WERI-Rb-1 (cell line): ENCODE results near the gene PLA2G4F.

ENCODE experiments used
- DNase-seq: peaks from one replicate; pipeline ENCODE4 v3.0.0-alpha.2; 2020
- H3K27ac ChIP-seq: fragments of 250-450 bp; sonication (Bioruptor Pico); 2 replicates; pipeline ENCODE4 v1.5.1; 2020; ENCODE audit warnings: mild to moderate bottlenecking, moderate library complexity
- H3K27me3 ChIP-seq: fragments of 250-450 bp; sonication (Bioruptor Pico); 2 replicates; pipeline ENCODE4 v1.5.1; 2021; ENCODE audit warnings: mild to moderate bottlenecking, low read depth, moderate library complexity; ENCODE audit not compliant: insufficient read depth, severe bottlenecking
- H3K36me3 ChIP-seq: fragments of 250-450 bp; sonication (Bioruptor Pico); 2 replicates; pipeline ENCODE4 v1.5.1; 2020; ENCODE audit warnings: mild to moderate bottlenecking, moderate library complexity
- H3K4me3 ChIP-seq: 2 replicates; pipeline ENCODE4 v1.5.1; 2011; ENCODE audit warnings: low read depth, mild to moderate bottlenecking, control low read depth, low read length
- H3K9me3 ChIP-seq: fragments of 250-450 bp; sonication (Bioruptor Pico); 2 replicates; pipeline ENCODE4 v1.5.1; 2021; ENCODE audit warnings: mild to moderate bottlenecking, moderate library complexity; ENCODE audit not compliant: severe bottlenecking
- CTCF ChIP-seq: IDR thresholded peaks from 2 replicates; pipeline ENCODE4 v1.5.1; 2011; ENCODE audit warnings: low read depth, mild to moderate bottlenecking, control low read depth, inconsistent platforms, low read length

The PLA2G4F gene

GRCh38 chr15:42172475-42172874 is 16.0 kb upstream of the PLA2G4F start:
- Histone ChIP-seq H3K4me3 (no peak overlapping the region), H3K9me3 (no peaks in the 10 kb centered on the region), H3K36me3 (peaks cover 27% of the 10 kb centered on the region), H3K27me3 (no peaks in the 10 kb centered on the region), H3K27ac (no peak overlapping the region)
- DNase-seq: no peak
- TF ChIP-seq CTCF: no peak

GRCh38 chr15:42171795-42172194 is 15.4 kb upstream of the PLA2G4F start:
- Histone ChIP-seq H3K27ac (no peak overlapping the region), H3K9me3 (no peaks in the 10 kb centered on the region), H3K36me3 (peaks cover 33% of the 10 kb centered on the region), H3K4me3 (no peak overlapping the region), H3K27me3 (no peaks in the 10 kb centered on the region)
- no peak for TF ChIP-seq CTCF
- no peak for DNase-seq

GRCh38 chr15:42171122-42171521 is 14.7 kb upstream of the PLA2G4F start:
- DNase-seq: no peak
- no peak for TF ChIP-seq CTCF
- Histone ChIP-seq H3K36me3 (peaks cover 40% of the 10 kb centered on the region), H3K9me3 (no peaks in the 10 kb centered on the region), H3K4me3 (no peak overlapping the region), H3K27me3 (no peaks in the 10 kb centered on the region), H3K27ac (no peak overlapping the region)

- no peak for DNase-seq
- no peaks in the 10 kb centered on the region for H3K9me3 ChIP-seq
- TF ChIP-seq CTCF: no peak
- no peak overlapping the region for H3K4me3 ChIP-seq
- peaks cover 61% of the 10 kb centered on the region for H3K36me3 ChIP-seq
- no peak overlapping the region for H3K27ac ChIP-seq
- no peaks in the 10 kb centered on the region for H3K27me3 ChIP-seq
Measured at GRCh38 chr15:42166225-42166940, 9.9 kb upstream of the PLA2G4F start.

GRCh38 chr15:42165106-42165505 is 8.7 kb upstream of the PLA2G4F start:
- H3K4me3 ChIP-seq: no peak overlapping the region
- TF ChIP-seq CTCF: no peak
- H3K9me3 ChIP-seq: no peaks in the 10 kb centered on the region
- no peak for DNase-seq
- peaks cover 62% of the 10 kb centered on the region for H3K36me3 ChIP-seq
- H3K27ac ChIP-seq: no peak overlapping the region
- no peaks in the 10 kb centered on the region for H3K27me3 ChIP-seq
